ENCODE measurements around the gene ZBTB32. TPM values are rescaled to one million over a fixed set of nuclear protein-coding genes. Genes with fewer than 3 reads are reported as not detected.
"Not testable (repeated sequence)": the region's sequence is repeated elsewhere in the genome, so short reads cannot be mapped to it uniquely, and the experiment has no call there.

The ZBTB32 gene
- total RNA-seq, 4 donors from 2014 or later, result 2.5 TPM; not detected in 3

DNA sequence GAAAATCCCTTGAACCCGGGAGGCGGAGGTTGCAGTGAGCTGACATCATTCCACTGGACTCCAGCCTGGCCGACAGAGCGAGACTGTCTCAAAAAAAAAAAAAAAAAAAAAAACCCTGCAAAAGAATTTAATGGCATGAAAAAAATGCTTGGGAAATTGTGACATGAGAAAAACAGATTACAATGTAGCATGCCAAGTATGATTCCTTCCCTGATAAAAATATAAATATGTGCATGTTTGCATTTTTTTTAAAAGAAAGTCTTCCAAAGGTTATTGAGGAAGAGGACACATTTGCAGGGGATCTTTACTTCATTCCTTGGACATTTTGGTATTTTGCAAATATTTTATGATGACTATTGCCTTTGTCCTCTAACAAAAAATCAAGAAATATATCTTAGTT lies 14.5 kb upstream of the ZBTB32 start:
- no peak for DNase-seq
- no peaks in the 10 kb centered on the region for H3K27me3 ChIP-seq
- no peaks in the 10 kb centered on the region for H3K9me3 ChIP-seq
- no peak overlapping the region for H3K4me3 ChIP-seq
- H3K27ac ChIP-seq, result no peak overlapping the region
- H3K4me1 ChIP-seq, result no peaks in the 10 kb centered on the region
- TF ChIP-seq POLR2A (IDR thresholded peaks at IDR 0.05), result no peak
- TF ChIP-seq, protein P1, sequence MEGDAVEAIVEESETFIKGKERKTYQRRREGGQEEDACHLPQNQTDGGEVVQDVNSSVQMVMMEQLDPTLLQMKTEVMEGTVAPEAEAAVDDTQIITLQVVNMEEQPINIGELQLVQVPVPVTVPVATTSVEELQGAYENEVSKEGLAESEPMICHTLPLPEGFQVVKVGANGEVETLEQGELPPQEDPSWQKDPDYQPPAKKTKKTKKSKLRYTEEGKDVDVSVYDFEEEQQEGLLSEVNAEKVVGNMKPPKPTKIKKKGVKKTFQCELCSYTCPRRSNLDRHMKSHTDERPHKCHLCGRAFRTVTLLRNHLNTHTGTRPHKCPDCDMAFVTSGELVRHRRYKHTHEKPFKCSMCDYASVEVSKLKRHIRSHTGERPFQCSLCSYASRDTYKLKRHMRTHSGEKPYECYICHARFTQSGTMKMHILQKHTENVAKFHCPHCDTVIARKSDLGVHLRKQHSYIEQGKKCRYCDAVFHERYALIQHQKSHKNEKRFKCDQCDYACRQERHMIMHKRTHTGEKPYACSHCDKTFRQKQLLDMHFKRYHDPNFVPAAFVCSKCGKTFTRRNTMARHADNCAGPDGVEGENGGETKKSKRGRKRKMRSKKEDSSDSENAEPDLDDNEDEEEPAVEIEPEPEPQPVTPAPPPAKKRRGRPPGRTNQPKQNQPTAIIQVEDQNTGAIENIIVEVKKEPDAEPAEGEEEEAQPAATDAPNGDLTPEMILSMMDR (IDR thresholded peaks at IDR 0.05), result no peak
- no peaks in the 10 kb centered on the region for H3K36me3 ChIP-seq

DNA sequence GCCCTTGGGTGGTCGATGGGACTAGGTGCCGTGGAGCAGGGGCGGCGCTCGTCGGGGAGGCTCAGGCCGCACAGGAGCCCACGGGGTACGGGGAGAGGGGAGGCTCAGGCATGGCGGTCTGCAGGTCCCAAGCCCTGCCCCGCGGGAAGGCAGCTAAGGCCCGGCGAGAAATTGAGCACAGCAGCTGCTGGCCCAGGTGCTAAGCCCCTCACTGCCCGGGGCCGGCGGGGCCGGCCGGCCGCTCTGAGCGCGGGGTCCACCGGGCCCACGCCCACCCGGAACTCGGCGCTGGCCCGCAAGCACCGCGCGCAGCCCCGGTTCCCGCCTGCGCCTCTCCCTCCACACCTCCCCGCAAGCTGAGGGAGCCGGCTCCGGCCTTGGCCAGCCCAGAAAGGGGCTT lies 13.3 kb upstream of the ZBTB32 start:
- not testable (repeated sequence) for DNase-seq, H3K9me3 ChIP-seq, H3K4me3 ChIP-seq, H3K36me3 ChIP-seq, H3K4me1 ChIP-seq, H3K27me3 ChIP-seq, H3K27ac ChIP-seq

DNA sequence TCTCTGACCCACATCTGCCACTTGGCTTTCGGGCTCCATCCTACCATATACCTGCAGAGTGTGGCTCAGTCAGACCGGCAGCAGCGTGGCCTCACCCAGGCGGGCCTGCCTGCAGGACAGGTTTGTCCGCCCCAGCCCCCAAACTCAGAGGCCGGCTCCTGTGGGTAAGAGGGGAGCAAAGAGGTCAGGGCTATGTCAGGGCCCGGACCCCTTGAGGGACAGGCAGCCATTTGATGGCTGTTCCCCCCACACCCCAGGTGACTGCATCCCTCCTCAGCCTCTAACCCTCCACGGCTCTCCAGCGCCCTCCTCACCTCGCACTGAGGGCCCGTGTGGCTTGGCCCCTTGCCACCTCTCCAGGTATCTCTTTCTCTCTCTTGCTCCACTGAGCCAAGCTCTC lies 12.3 kb upstream of the ZBTB32 start:
- H3K9me3 ChIP-seq, result no peaks in the 10 kb centered on the region
- H3K27ac ChIP-seq, result no peak overlapping the region
- no peak overlapping the region for H3K4me3 ChIP-seq
- H3K4me1 ChIP-seq, result no peaks in the 10 kb centered on the region
- no peak for TF ChIP-seq POLR2A (IDR thresholded peaks at IDR 0.05)
- TF ChIP-seq, protein P1 (IDR thresholded peaks at IDR 0.05), result no peak
- H3K36me3 ChIP-seq, result no peaks in the 10 kb centered on the region
- no peak for DNase-seq
- H3K27me3 ChIP-seq, result no peaks in the 10 kb centered on the region

DNA sequence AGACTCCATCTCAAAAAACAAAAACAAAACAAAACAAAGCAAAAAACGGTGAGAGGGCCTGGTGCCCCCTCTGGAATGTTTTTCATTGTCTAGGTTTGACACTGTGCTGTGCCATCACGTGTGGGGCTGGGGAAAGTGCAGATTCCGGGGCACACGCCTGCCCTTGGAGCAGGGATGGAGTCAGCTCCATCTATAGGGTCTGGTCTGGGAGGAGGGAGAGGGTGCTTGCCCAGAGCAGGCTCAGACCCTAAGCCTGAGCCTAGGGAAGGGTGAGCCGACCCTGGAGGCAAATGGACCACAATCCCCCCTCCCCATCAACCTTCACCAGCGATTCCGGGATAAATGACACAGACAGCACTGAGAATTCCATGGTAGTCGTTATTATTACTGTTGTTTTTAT lies 10.9 kb upstream of the ZBTB32 start:
- Histone ChIP-seq H3K27me3 (no peaks in the 10 kb centered on the region), H3K4me3 (no peak overlapping the region), H3K4me1 (no peaks in the 10 kb centered on the region), H3K36me3 (no peaks in the 10 kb centered on the region), H3K27ac (no peak overlapping the region), H3K9me3 (no peaks in the 10 kb centered on the region)
- DNase-seq, result no peak
- TF ChIP-seq, protein P1 (IDR thresholded peaks at IDR 0.05), result no peak
- no peak for TF ChIP-seq POLR2A (IDR thresholded peaks at IDR 0.05)

DNA sequence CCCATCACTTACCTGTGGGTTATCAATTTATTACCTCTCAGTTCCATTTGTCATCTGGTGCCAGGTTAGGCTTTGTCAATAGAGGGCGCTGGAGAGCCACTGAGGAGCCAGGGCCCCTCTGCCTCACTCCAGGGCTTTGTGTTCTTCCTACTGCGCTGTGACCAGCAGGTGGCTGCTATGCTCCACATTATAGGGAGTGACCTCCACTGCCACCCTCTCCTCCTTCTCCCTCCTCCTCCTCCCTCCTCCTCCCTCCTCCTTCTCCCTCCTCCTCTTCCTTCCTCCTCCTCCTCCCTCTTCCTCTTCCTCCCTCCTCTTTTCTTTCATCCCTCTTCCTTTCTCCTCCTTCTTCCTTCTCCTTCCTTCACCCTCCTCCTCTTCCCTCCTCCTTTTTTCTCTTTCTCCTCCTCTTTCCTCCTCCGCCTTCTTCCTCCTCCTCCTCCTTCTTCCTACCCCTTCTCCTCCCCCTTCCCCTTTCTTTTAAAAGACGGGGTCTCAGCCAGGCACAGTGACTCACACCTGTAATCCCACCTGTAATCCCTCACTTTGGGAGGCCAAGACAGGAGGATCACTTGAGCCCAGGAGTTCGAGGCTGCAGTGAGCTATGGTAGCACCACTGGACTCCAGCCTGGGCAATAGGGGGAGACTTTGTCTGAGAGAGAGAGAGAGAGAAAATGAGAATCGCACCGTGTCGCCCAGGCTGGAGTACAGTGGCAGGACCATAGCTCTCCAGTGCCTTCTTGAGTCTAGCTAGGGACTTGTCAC lies 10.3 kb upstream of the ZBTB32 start:
- no peak for TF ChIP-seq POLR2A (IDR thresholded peaks at IDR 0.05)
- TF ChIP-seq, protein P1 (IDR thresholded peaks at IDR 0.05), result peak; percentile 91 to 99 (median 98)
- Histone ChIP-seq H3K27me3 (no peaks in the 10 kb centered on the region), H3K36me3 (no peaks in the 10 kb centered on the region), H3K27ac (no peak overlapping the region), H3K4me1 (no peaks in the 10 kb centered on the region), H3K9me3 (no peaks in the 10 kb centered on the region), H3K4me3 (no peak overlapping the region)
- peak; percentile 88 to 96 (median 91) for DNase-seq

DNA sequence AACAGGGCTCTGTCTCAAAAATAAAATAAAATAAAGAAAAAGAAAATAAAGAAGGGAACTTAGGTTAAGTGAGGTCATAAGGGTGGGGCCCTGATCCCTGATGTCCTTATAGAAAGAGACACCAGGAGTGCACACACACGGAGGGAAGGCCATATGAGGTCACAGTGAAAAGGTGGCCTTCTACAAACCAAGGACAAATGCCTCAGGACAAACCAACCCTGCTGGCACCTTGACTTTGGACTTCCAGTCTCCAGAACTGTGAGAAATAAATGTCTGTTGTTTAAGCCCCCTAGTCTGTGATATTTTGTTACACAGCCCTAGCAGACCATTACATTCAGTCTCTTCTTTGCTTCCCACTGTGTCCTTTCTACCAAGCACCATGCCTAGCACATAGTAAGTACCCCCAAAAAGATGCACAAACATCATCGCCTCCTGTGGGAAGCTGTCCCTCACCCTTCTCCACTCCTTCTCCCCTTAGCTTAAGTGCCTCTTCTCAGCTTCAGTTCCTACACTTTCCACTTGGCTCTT lies 8.4 kb upstream of the ZBTB32 start:
- TF ChIP-seq, protein P1 (IDR thresholded peaks at IDR 0.05), result no peak
- no peak for TF ChIP-seq POLR2A (IDR thresholded peaks at IDR 0.05)
- Histone ChIP-seq H3K36me3 (no peaks in the 10 kb centered on the region), H3K4me3 (no peak overlapping the region), H3K4me1 (no peaks in the 10 kb centered on the region), H3K27ac (no peak overlapping the region), H3K9me3 (no peaks in the 10 kb centered on the region), H3K27me3 (no peaks in the 10 kb centered on the region)
- DNase-seq, result no peak
